DMS114 treated with DMSO at 0.1 percent for 48 hours (cell line): ENCODE data around the gene PLK2.

Experiments used
- DNase-seq: peaks from one replicate; lab custom pipeline; 2025; ENCODE audit not compliant: unreplicated experiment; lab: John Stamatoyannopoulos, UW

PLK2 gene

GRCh38 chr5:58450811-58451629, 8.9 kb downstream of the PLK2 start:
- DNase-seq, result no peak

DNA sequence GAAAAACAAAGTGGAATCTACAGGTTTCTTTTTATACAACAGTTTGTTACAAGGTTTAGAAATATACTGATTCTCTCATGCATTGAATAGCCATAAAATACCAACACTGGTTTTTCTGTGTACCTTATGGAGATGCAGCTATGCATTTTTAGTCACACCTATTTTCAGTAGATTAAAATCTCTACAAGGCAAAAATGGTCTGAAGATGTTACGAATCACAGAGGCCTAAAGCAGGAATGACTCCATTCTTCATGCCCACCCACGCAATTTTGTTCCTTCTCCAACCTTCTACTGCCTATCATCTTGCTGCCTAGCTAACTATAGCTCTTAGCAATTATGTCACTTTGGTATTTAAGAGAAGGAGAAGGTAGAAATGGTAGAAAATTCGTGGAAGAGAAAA, 9.9 kb downstream of the PLK2 start:
- no peak for DNase-seq

DNA sequence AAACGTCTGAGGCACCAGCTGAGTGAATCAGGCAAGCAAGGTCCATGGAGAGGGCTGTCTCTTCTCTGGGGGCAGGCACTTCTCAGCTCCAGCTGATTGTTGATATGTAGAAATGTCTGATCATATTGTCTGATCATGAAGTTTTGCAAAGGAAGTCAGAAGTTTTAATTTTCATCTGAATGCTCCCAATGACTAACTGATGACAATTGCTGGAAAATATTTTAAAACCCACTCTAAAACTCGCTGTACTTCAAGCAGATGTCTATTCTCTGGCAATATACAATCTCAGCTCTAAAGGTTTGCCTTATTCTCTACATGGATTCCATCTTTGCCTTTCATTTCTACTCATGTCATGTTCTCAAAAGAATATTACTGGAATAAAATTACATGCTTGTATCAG, 12.7 kb downstream of the PLK2 start:
- no peak for DNase-seq

DNA sequence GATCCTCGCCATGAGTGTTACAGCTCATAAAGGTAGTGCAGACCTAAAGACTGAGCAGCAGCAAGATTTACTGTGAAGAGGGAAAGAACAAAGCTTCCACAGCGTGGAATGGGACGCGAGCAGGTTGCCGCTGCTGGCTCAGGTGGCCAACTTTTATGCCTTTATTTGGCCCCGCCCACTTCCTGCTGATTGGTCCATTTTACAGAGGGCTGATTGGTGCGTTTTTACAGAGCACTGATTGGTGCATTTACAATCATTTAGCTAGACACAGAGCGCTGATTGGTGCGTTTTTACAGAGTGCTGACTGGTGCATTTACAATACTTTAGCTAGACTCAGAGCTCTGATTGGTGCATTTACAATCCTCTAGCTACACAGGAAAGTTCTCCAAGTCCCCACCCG, 13.9 kb downstream of the PLK2 start:
- no peak for DNase-seq

DNA sequence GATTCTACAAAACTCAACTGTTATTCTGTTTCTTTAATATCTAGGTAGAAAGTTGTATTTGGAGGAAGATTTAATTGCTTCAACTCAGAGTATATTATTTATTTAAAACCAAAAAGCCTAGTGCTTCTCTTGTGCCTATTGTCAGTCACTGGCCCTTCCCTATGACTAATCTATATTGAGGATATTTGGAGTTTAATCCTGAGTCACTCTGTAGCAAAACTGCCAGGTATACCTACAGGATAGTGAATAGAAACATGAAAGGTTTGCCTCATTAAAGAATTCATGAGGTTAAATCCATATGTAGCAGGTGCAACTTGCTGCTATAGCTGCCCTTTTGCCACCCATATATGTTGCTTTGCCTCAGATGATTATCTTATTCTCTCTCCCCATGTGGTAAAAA, 15.1 kb downstream of the PLK2 start:
- no peak for DNase-seq

GRCh38 chr5:58440901-58441460, 18.9 kb downstream of the PLK2 start:
- no peak for DNase-seq

- no peak for DNase-seq
Observed at GRCh38 chr5:58439094-58439644, 20.7 kb downstream of the PLK2 start.

DNA sequence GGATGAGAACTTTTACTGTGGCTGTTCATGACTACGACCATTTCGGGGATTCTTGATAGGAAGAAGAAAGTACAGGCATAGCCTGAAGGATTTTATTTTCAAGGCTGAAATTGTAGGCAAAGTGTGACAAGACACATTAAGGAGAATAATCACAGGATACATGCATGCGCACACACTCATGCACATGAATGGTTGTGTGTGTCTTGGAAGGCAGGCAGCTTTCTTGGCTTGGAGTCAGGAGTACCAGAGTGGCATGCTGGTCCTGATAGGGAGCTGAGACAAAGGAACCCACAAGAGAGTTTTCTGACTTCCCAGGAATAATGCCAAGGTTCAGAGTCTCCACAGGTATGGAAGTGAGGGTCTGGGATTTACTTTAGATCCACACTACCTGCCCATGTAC, 22.2 kb downstream of the PLK2 start:
- no peak for DNase-seq

DNA sequence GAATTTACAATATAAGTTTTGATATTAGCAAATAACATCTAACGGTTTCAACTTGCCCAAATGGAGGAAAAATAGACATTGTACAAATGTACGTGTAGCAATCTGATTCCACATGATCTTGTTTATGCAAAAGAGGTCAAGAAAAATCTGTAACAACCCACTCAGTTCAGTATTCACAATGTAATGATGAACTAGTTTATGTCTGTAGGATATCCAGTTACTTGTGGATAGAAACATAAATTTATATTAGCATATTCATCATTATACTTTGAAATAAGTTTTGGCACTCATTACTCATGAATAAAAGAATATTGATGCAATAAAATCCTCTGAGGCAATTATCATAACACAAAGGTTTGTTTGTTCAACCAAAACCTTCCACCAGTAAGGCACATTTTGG, 28.1 kb downstream of the PLK2 start:
- no peak for DNase-seq

- no peak for DNase-seq
Observed at GRCh38 chr5:58412932-58413331, 47.0 kb downstream of the PLK2 start.

DNA sequence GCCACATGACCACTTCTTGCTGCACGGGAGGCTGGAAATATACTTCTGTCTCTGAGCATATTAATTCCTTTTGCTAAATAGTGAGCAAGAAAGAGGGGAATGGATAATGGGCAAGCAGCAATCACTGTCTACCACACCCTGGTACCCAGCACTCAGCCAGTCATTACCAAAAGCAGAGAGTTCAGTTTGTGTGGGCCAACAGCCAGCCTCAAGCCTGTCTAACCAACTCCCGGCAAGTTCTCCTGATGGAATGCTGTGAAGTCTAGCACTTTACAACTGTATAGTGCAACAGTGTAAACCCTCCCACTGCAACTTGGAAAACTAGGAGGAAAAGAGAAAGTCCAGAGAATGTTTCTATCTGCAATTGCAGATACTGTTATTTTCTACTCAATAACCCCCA, 47.8 kb downstream of the PLK2 start:
- no peak for DNase-seq

- DNase-seq, result no peak
Observed at GRCh38 chr5:58411372-58411771, 48.5 kb downstream of the PLK2 start.

- no peak for DNase-seq
Observed at GRCh38 chr5:58410441-58410840, 49.4 kb downstream of the PLK2 start.

- DNase-seq, result no peak
Observed at GRCh38 chr5:58407042-58407719, 52.7 kb downstream of the PLK2 start.

DNA sequence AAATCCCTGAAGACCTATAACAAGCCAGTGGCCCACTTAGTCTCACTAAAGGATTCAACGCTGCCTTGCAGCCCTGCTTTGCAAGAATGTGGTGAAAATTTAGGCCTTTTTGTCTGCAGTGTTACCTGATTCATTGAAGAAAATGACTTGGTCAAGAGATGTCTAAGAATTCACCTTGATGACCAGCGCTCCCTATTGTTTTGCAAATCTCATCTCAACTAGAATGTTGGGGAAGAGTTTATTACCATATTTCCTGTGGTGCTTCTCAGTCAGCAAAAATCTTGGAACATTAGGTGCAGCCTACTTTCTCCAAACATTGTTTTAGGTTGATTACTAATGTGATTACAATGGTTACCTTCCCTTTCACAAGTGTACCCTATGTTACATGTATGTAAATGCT, 53.5 kb downstream of the PLK2 start:
- DNase-seq, result no peak

- no peak for DNase-seq
Observed at GRCh38 chr5:58405175-58405574, 54.7 kb downstream of the PLK2 start.

- no peak for DNase-seq
Observed at GRCh38 chr5:58404734-58405133, 55.2 kb downstream of the PLK2 start.
